OCI-LY7 (cell line): ENCODE data around the gene ZIK1. TPM values are rescaled to one million over a fixed set of nuclear protein-coding genes. Genes with fewer than 3 reads are reported as not detected.

Source experiments
- BruUV-seq: library from RNA; stranded (reverse); fragments of 400-500 nt; replicated peaks from 2 replicates; lab custom pipeline; 2021; lab: Mats Ljungman, UMichigan
- CTCF ChIA-PET: fragments of 300-600 bp; sonication (Branson Sonifier 250); formaldehyde crosslinking; loops from one replicate; lab custom pipeline; 2022; ENCODE audit warnings: antibody characterized with exemption; ENCODE audit not compliant: unreplicated experiment; lab: Charles Lee
- POLR2A ChIA-PET: fragments of 300-600 bp; sonication (Branson Sonifier 250); formaldehyde crosslinking; loops from one replicate; lab custom pipeline; 2022; ENCODE audit warnings: antibody characterized with exemption; lab: Charles Lee
- DNase-seq: peaks from one replicate; pipeline ENCODE4 v3.0.0-alpha.2; 2015; ENCODE audit warnings: low spot score
- H2AFZ ChIP-seq: fragments of 200-600 bp; sonication (generic), shearing (Covaris generic); 2 replicates; pipeline ENCODE4 v1.6.1; 2014; ENCODE audit warnings: mild to moderate bottlenecking, antibody characterized with exemption, low read length, moderate library complexity
- H3K27ac ChIP-seq: fragments of 200-600 bp; sonication (generic); 2 replicates; pipeline ENCODE4 v1.5.1; 2014; ENCODE audit warnings: mixed run types, low read depth, mild to moderate bottlenecking, moderate library complexity, low read length, inconsistent platforms; ENCODE audit not compliant: poor library complexity, severe bottlenecking
- H3K36me3 ChIP-seq: fragments of 200-600 bp; sonication (generic); 2 replicates; pipeline ENCODE4 v1.6.1; 2014; ENCODE audit warnings: mild to moderate bottlenecking, antibody characterized with exemption, low read length, moderate library complexity, mixed read lengths; ENCODE audit not compliant: insufficient read depth
- H3K4me1 ChIP-seq: fragments of 200-600 bp; sonication (generic); 2 replicates; pipeline ENCODE4 v1.5.1; 2014; ENCODE audit warnings: mild to moderate bottlenecking, low read length; ENCODE audit not compliant: insufficient read depth, poor library complexity, severe bottlenecking
- H3K4me2 ChIP-seq: fragments of 200-600 bp; sonication (generic); 2 replicates; pipeline ENCODE4 v1.6.1; 2014; ENCODE audit warnings: mild to moderate bottlenecking, low read length
- H3K4me3 ChIP-seq: fragments of 200-600 bp; sonication (generic); 2 replicates; pipeline ENCODE4 v1.5.1; 2014; ENCODE audit warnings: mild to moderate bottlenecking, low read depth, low read length; ENCODE audit not compliant: poor library complexity, severe bottlenecking
- H3K79me2 ChIP-seq: fragments of 200-600 bp; sonication (generic); 2 replicates; pipeline ENCODE4 v1.6.1; 2016; ENCODE audit warnings: low read depth, mild to moderate bottlenecking, low read length, moderate library complexity, mixed read lengths; ENCODE audit not compliant: insufficient read depth
- H3K9me2 ChIP-seq: fragments of 200-600 bp; sonication (generic); 2 replicates; pipeline ENCODE4 v1.6.1; 2016; ENCODE audit warnings: mild to moderate bottlenecking, low read length, mixed read lengths; ENCODE audit not compliant: insufficient read depth
- H3K9me3 ChIP-seq: fragments of 200-600 bp; sonication (generic); 2 replicates; pipeline ENCODE4 v1.6.1; 2014; ENCODE audit warnings: mild to moderate bottlenecking, mixed run types, low read length, mixed read lengths
- H4K20me1 ChIP-seq: fragments of 200-600 bp; sonication (generic); 2 replicates; pipeline ENCODE4 v1.6.1; 2014; ENCODE audit warnings: mild to moderate bottlenecking, antibody characterized with exemption, low read length, moderate library complexity, mixed read lengths; ENCODE audit not compliant: insufficient read depth
- EZH2phosphoT487 ChIP-seq: fragments of 200-600 bp; sonication (generic); IDR thresholded peaks from 2 replicates; pipeline ENCODE4 v1.6.1; 2018; ENCODE audit warnings: low read depth, borderline replicate concordance, mild to moderate bottlenecking, mixed run types, antibody characterized with exemption, low read length, moderate library complexity, mixed read lengths
- intact Hi-C: fragments of 100-400 bp; cut with micrococcal nuclease; formaldehyde crosslinking; loops from one replicate; pipeline ENCODE4 v1.10.0; 2022; ENCODE audit not compliant: unreplicated experiment
- total RNA-seq, 2 experiments: library from RNA; depleted of rRNA in 1 of 2; stranded (reverse); fragments of >200 nt in 1 of 2; shearing (Covaris generic) in 1 of 2; gene quantifications; 2 replicates each; pipeline ENCODE4 v1.2.3, GENCODE V29; 2014 to 2022
- TF ChIP-seq, protein P1 (sequence below): fragments of 200-600 bp; sonication (generic); conservative IDR thresholded peaks from 2 replicates; pipeline ENCODE4 v1.5.1; 2014; ENCODE audit warnings: mild to moderate bottlenecking, antibody characterized with exemption, low read length, moderate library complexity, mixed read lengths

The ZIK1 gene
- total RNA-seq, 2 experiments from 2014 or later, result 0.47 TPM; not detected in 1

DNA sequence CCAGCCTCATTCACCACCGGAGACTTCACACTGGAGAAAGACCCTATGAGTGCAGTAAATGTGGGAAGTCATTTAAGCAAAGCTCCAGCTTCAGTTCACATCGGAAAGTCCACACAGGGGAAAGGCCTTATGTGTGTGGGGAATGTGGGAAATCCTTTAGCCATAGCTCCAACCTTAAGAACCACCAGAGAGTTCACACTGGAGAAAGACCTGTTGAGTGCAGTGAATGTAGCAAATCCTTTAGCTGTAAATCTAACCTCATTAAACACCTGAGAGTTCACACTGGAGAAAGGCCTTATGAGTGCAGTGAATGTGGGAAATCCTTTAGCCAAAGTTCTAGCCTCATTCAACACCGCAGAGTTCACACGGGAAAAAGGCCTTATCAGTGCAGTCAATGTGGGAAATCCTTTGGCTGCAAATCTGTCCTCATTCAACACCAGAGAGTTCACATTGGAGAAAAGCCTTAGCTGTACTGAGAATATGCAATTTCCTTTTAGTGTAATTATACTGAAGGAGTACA lies 57.8 kb downstream of the ZIK1 start:
- no TSS peak for BruUV-seq
- intact Hi-C loops, result no loop called here
- no peak for TF ChIP-seq EZH2phosphoT487
- TF ChIP-seq, protein P1, sequence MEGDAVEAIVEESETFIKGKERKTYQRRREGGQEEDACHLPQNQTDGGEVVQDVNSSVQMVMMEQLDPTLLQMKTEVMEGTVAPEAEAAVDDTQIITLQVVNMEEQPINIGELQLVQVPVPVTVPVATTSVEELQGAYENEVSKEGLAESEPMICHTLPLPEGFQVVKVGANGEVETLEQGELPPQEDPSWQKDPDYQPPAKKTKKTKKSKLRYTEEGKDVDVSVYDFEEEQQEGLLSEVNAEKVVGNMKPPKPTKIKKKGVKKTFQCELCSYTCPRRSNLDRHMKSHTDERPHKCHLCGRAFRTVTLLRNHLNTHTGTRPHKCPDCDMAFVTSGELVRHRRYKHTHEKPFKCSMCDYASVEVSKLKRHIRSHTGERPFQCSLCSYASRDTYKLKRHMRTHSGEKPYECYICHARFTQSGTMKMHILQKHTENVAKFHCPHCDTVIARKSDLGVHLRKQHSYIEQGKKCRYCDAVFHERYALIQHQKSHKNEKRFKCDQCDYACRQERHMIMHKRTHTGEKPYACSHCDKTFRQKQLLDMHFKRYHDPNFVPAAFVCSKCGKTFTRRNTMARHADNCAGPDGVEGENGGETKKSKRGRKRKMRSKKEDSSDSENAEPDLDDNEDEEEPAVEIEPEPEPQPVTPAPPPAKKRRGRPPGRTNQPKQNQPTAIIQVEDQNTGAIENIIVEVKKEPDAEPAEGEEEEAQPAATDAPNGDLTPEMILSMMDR, result no peak
- Histone ChIP-seq H3K4me3 (no peak overlapping the region), H3K4me1 (no peaks in the 10 kb centered on the region), H3K27ac (no peak overlapping the region), H4K20me1 (no peaks in the 10 kb centered on the region), H3K4me2 (no peak overlapping the region), H3K79me2 (no peaks in the 10 kb centered on the region), H3K9me2 (no peaks in the 10 kb centered on the region), H3K9me3 (peaks cover 19% of the 10 kb centered on the region), H2AFZ (no peak overlapping the region), H3K36me3 (peaks cover 63% of the 10 kb centered on the region)
- ChIA-PET CTCF (interaction anchor here (0.6 kb wide), 1 partner anchor 9 kb away, joined by 3 read pairs; no protein-coding TSS in a partner anchor), POLR2A (no interaction called here)
- DNase-seq, result no peak

DNA sequence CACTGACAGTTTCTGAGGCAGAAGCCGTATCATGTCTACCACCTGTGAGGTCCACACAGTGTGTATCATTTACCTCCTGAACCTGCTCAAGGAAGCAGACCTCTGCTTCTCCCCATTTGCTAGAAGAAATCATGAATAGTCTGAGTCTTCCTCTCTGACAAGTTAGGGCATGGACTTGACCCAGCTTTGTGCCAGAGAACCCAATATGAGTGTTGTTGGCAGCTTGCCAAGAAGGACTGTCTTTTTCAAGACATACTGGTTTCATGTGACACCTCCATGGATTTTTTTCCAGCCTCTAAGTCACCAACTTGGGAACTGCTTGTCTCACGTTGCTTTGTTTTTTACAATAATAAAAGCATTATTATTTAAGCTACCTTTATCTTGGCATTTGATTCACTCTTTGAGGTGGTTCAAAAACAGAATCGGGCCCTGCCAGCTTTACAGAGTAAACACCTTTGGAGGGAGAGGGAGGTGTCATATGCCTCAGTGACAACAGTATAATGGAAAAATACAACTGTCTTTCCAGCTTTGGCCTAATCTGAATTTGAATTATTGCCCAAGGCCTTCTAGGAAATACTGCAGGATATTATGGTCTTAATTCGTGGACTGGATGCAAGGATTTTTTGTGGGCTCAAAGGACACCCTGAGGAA lies 58.6 kb downstream of the ZIK1 start:
- H3K36me3 ChIP-seq, result peaks cover 55% of the 10 kb centered on the region
- H3K79me2 ChIP-seq, result no peaks in the 10 kb centered on the region
- no peaks in the 10 kb centered on the region for H3K4me1 ChIP-seq
- intact Hi-C loops, result no loop called here
- no peak overlapping the region for H3K4me2 ChIP-seq
- H4K20me1 ChIP-seq, result no peaks in the 10 kb centered on the region
- BruUV-seq, result no TSS peak
- ChIA-PET POLR2A (interaction anchor here (0.6 kb wide), 1 partner anchor 655 kb away, joined by 4 read pairs; no protein-coding TSS in a partner anchor), CTCF (no interaction called here)
- no peak overlapping the region for H3K4me3 ChIP-seq
- no peaks in the 10 kb centered on the region for H3K9me2 ChIP-seq
- H3K27ac ChIP-seq, result no peak overlapping the region
- DNase-seq, result no peak
- TF ChIP-seq EZH2phosphoT487, result no peak
- TF ChIP-seq, protein P1, result no peak
- peaks cover 11% of the 10 kb centered on the region; the same call in 1 of the 2 replicates for H3K9me3 ChIP-seq
- no peak overlapping the region for H2AFZ ChIP-seq

Other genes starting within 250 kb of the ZIK1 start
- gene ZNF304, start 232.9 kb upstream of the ZIK1 start, total RNA-seq (2014; rRNA removed; shearing (Covaris generic)), result 5.0 and 6.8 TPM in 2 replicates
- 5.8 and 6.8 TPM in 2 replicates for gene ZNF304, start 232.9 kb upstream of the ZIK1 start, total RNA-seq (2022)
- gene TRAPPC2B, start 220.6 kb upstream of the ZIK1 start, total RNA-seq (2014; rRNA removed; shearing (Covaris generic)), result 12.7 and 19.3 TPM in 2 replicates
- 8.7 and 9.8 TPM in 2 replicates for gene TRAPPC2B, start 220.6 kb upstream of the ZIK1 start, total RNA-seq (2022)
- gene ZNF547, start 220.6 kb upstream of the ZIK1 start, total RNA-seq (2014; rRNA removed; shearing (Covaris generic)), result 2.8 and 3.9 TPM in 2 replicates
- 4.5 and 4.8 TPM in 2 replicates for gene ZNF547, start 220.6 kb upstream of the ZIK1 start, total RNA-seq (2022)
- 18.9 and 23.9 TPM in 2 replicates for gene ZNF548, start 194.3 kb upstream of the ZIK1 start, total RNA-seq (2014; rRNA removed; shearing (Covaris generic))
- 41.8 and 42.4 TPM in 2 replicates for gene ZNF548, start 194.3 kb upstream of the ZIK1 start, total RNA-seq (2022)
- gene ZNF17, start 173.0 kb upstream of the ZIK1 start, total RNA-seq (2014; rRNA removed; shearing (Covaris generic)), result 18.9 and 31.4 TPM in 2 replicates
- 14.9 and 15.9 TPM in 2 replicates for gene ZNF17, start 173.0 kb upstream of the ZIK1 start, total RNA-seq (2022)
- 27.1 and 30.1 TPM in 2 replicates for gene ZNF749, start 148.8 kb upstream of the ZIK1 start, total RNA-seq (2014; rRNA removed; shearing (Covaris generic))
- gene ZNF749, start 148.8 kb upstream of the ZIK1 start, total RNA-seq (2022), result 14.2 and 18.0 TPM in 2 replicates
- gene VN1R1, start 127.0 kb upstream of the ZIK1 start, total RNA-seq (2014; rRNA removed; shearing (Covaris generic)), result not detected in 2 replicates
- not detected in 2 replicates for gene VN1R1, start 127.0 kb upstream of the ZIK1 start, total RNA-seq (2022)
- gene ZNF772, start 106.6 kb upstream of the ZIK1 start, total RNA-seq (2014; rRNA removed; shearing (Covaris generic)), result 0.85 and 0.88 TPM in 2 replicates
- 1.1 and 1.5 TPM in 2 replicates for gene ZNF772, start 106.6 kb upstream of the ZIK1 start, total RNA-seq (2022)
- gene ZNF419, start 96.4 kb upstream of the ZIK1 start, total RNA-seq (2014; rRNA removed; shearing (Covaris generic)), result 5.0 and 7.2 TPM in 2 replicates
- gene ZNF419, start 96.4 kb upstream of the ZIK1 start, total RNA-seq (2022), result 6.7 and 10.5 TPM in 2 replicates
- gene ZNF773, start 84.2 kb upstream of the ZIK1 start, total RNA-seq (2014; rRNA removed; shearing (Covaris generic)), result 9.6 and 12.0 TPM in 2 replicates
- gene ZNF773, start 84.2 kb upstream of the ZIK1 start, total RNA-seq (2022), result 6.1 and 8.7 TPM in 2 replicates
- 6.1 and 7.5 TPM in 2 replicates for gene ZNF549, start 56.8 kb upstream of the ZIK1 start, total RNA-seq (2014; rRNA removed; shearing (Covaris generic))
- gene ZNF549, start 56.8 kb upstream of the ZIK1 start, total RNA-seq (2022), result 6.6 and 8.8 TPM in 2 replicates
- 6.3 and 6.9 TPM in 2 replicates for gene ZNF550, start 24.3 kb upstream of the ZIK1 start, total RNA-seq (2014; rRNA removed; shearing (Covaris generic))
- gene ZNF550, start 24.3 kb upstream of the ZIK1 start, total RNA-seq (2022), result 6.8 and 8.7 TPM in 2 replicates
- 4.6 and 5.0 TPM in 2 replicates for gene ZNF416, start 5.2 kb upstream of the ZIK1 start, total RNA-seq (2014; rRNA removed; shearing (Covaris generic))
- 3.1 and 4.9 TPM in 2 replicates for gene ZNF416, start 5.2 kb upstream of the ZIK1 start, total RNA-seq (2022)
- 6.2 and 13.4 TPM in 2 replicates for gene ZNF530, start 15.7 kb downstream of the ZIK1 start, total RNA-seq (2014; rRNA removed; shearing (Covaris generic))
- gene ZNF530, start 15.7 kb downstream of the ZIK1 start, total RNA-seq (2022), result 7.7 and 8.0 TPM in 2 replicates
- gene ZNF134, start 30.1 kb downstream of the ZIK1 start, total RNA-seq (2014; rRNA removed; shearing (Covaris generic)), result 11.1 and 19.9 TPM in 2 replicates
- gene ZNF134, start 30.1 kb downstream of the ZIK1 start, total RNA-seq (2022), result 7.7 and 11.0 TPM in 2 replicates
- 12.1 and 19.0 TPM in 2 replicates for gene ZNF211, start 49.0 kb downstream of the ZIK1 start, total RNA-seq (2014; rRNA removed; shearing (Covaris generic))
- gene ZNF211, start 49.0 kb downstream of the ZIK1 start, total RNA-seq (2022), result 10.5 and 15.2 TPM in 2 replicates
- not detected in 2 replicates for gene ZSCAN4, start 84.8 kb downstream of the ZIK1 start, total RNA-seq (2014; rRNA removed; shearing (Covaris generic))
- not detected in 2 replicates for gene ZSCAN4, start 84.8 kb downstream of the ZIK1 start, total RNA-seq (2022)
- 14.2 and 21.3 TPM in 2 replicates for gene ZNF551, start 97.8 kb downstream of the ZIK1 start, total RNA-seq (2014; rRNA removed; shearing (Covaris generic))
- gene ZNF551, start 97.8 kb downstream of the ZIK1 start, total RNA-seq (2022), result 10.5 and 12.0 TPM in 2 replicates
- not detected in 2 replicates for gene ZNF154, start 125.1 kb downstream of the ZIK1 start, total RNA-seq (2014; rRNA removed; shearing (Covaris generic))
- gene ZNF154, start 125.1 kb downstream of the ZIK1 start, total RNA-seq (2022), result not detected in 2 replicates
- 9.2 and 10.8 TPM in 2 replicates for gene ZNF671, start 143.5 kb downstream of the ZIK1 start, total RNA-seq (2014; rRNA removed; shearing (Covaris generic))
- 9.8 and 11.4 TPM in 2 replicates for gene ZNF671, start 143.5 kb downstream of the ZIK1 start, total RNA-seq (2022)
- 17.3 and 36.0 TPM in 2 replicates for gene ZNF776, start 162.7 kb downstream of the ZIK1 start, total RNA-seq (2014; rRNA removed; shearing (Covaris generic))
- 19.6 and 20.6 TPM in 2 replicates for gene ZNF776, start 162.7 kb downstream of the ZIK1 start, total RNA-seq (2022)
- 19.7 and 21.6 TPM in 2 replicates for gene ZNF586, start 185.5 kb downstream of the ZIK1 start, total RNA-seq (2014; rRNA removed; shearing (Covaris generic))
- 23.8 and 25.2 TPM in 2 replicates for gene ZNF586, start 185.5 kb downstream of the ZIK1 start, total RNA-seq (2022)
- 8.6 and 10.2 TPM in 2 replicates for gene ZNF552, start 230.8 kb downstream of the ZIK1 start, total RNA-seq (2014; rRNA removed; shearing (Covaris generic))
- 11.4 and 12.5 TPM in 2 replicates for gene ZNF552, start 230.8 kb downstream of the ZIK1 start, total RNA-seq (2022)
- gene ZNF587B, start 246.2 kb downstream of the ZIK1 start, total RNA-seq (2014; rRNA removed; shearing (Covaris generic)), result 19.8 and 20.2 TPM in 2 replicates
- 24.6 and 25.8 TPM in 2 replicates for gene ZNF587B, start 246.2 kb downstream of the ZIK1 start, total RNA-seq (2022)